Cardiac fibroblast (primary cell): Measurements from ENCODE around the gene WIZ.

Experiments used
- DNase-seq, 2 donors: peaks; one replicate each; pipeline versions ENCODE4 v3.0.0 to v3.0.0-alpha.2; 2010; ENCODE audit warnings: low read depth in 2 of 2
- H3K4me3 ChIP-seq, 2 donors: replicated peaks in 1 of 2; 1 replicate in 1 of 2; 2 replicates in 1 of 2; pipeline ENCODE4 v1.5.1; 2011; ENCODE audit warnings: low read depth in 2 of 2, low read length in 2 of 2, mild to moderate bottlenecking in 2 of 2, moderate library complexity in 1 of 2
- TF ChIP-seq, protein P1 (sequence below): IDR thresholded peaks from one replicate; pipeline ENCODE4 v1.5.1; 2011; ENCODE audit warnings: low read depth, mild to moderate bottlenecking, low read length, inconsistent platforms

WIZ gene

DNA sequence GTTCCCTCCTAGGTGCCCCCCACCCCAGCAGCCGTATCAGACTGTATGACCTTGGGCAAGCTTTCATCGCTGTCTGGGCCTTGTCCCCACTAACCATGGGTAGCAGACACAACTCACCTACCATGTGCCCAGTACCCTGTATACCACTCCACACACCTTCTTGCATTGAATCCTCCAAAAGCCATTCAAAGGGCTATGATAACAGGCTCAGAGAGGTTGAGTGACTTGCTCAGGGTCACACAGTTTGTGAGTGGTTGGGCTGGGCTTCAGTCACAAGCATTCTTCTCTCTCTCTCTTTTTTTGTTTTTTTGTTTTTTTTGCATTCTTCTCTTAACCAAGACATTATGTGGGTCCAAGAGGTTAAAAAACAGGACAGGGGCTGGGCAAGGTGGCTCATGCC lies 11.9 kb upstream of the WIZ start:
- TF ChIP-seq, protein P1, sequence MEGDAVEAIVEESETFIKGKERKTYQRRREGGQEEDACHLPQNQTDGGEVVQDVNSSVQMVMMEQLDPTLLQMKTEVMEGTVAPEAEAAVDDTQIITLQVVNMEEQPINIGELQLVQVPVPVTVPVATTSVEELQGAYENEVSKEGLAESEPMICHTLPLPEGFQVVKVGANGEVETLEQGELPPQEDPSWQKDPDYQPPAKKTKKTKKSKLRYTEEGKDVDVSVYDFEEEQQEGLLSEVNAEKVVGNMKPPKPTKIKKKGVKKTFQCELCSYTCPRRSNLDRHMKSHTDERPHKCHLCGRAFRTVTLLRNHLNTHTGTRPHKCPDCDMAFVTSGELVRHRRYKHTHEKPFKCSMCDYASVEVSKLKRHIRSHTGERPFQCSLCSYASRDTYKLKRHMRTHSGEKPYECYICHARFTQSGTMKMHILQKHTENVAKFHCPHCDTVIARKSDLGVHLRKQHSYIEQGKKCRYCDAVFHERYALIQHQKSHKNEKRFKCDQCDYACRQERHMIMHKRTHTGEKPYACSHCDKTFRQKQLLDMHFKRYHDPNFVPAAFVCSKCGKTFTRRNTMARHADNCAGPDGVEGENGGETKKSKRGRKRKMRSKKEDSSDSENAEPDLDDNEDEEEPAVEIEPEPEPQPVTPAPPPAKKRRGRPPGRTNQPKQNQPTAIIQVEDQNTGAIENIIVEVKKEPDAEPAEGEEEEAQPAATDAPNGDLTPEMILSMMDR, result no peak
- no peak for DNase-seq
- no peak overlapping the region for H3K4me3 ChIP-seq

DNA sequence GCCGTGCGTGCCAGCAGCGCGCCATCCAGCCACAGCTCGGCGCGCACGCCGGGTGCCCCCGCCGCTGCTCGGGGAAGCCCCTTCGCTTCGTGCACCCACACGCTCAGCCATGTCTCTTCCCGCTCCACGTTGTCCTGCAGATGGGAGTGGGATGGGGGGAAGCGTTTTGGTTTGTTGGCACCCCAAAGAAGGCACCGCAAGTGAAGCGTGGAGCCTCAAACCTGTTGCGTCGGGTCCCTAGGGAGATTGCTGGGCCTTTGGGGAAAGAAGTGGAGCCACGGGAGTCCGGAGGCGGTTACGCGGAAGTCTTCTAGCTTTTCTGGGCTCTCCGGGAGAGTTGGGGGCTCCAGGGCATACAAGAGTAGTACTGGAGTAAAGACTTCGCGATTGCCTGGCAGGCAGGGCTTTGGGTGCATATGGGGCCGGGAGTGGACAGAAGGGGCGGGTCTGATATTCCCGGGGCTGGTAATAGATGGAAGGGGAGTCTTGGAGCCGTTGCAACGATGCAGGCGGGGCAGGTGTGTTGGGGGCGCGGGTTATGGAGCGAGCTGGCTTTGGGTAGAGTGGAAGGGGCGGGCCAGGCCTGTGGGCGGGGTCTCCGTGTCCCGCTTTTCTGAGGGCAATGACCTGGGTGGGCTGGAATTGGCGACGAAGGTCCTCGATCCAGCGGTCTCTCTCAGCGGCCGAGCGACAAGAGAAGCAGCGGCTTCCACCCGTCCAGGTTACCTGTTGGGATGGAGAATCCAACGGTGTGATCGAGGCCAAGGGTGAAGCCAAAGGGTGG lies 8.1 kb upstream of the WIZ start:
- H3K4me3 ChIP-seq, result no peak overlapping the region
- peak in 1 of 2 donors; percentile 17 for DNase-seq
- TF ChIP-seq, protein P1, result no peak

DNA sequence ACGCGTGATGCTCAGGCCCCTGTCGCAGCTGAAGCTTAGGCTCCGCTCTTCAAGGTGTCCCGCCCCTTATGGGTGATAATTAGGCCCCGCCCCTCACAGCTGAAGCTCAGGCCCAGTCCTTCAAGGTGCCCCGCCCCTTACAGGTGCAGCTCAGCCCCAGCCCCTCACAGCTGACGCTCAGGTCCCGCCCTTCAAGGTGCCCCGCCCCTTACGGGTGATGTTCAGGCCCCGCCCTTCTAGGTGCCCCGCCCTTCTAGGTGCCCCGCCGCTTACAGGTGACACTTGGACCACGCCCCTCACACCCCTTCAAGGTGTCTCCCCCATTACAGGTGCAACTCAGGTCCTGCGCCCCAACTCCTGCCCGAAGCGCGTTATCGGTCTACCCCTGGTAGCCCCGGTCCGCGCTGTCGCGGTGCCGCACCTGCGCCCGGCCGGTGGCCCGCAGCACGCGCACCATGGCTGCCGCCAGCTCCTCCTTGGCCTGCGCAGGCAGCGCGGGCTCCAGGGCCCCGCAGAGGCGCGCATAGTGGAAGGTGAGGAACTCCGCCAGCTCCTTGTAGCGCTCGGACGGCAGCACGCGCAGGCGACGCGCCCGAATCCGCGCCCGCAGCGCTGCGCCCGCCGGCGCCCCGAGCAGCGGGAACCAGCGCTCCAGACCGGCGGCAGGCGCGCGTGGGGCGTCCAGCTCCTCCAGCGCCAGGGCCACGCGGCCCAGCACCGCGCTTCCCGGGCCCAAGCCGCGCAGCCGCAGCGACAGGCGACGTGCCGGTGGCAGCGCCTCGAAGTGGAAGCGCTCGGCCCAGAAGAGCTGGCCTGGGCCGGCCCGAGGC lies 7.3 kb upstream of the WIZ start:
- no peak overlapping the region for H3K4me3 ChIP-seq
- no peak for DNase-seq
- TF ChIP-seq, protein P1, result no peak

- no peak overlapping the region for H3K4me3 ChIP-seq
- no peak for DNase-seq
- TF ChIP-seq, protein P1, result no peak
These were observed 6.7 kb upstream of the WIZ start for GRCh38 chr19:15456441-15456840.

- TF ChIP-seq, protein P1, result no peak
- no peak overlapping the region for H3K4me3 ChIP-seq
- DNase-seq, result no peak
These were observed 6.2 kb upstream of the WIZ start for GRCh38 chr19:15455996-15456395.

DNA sequence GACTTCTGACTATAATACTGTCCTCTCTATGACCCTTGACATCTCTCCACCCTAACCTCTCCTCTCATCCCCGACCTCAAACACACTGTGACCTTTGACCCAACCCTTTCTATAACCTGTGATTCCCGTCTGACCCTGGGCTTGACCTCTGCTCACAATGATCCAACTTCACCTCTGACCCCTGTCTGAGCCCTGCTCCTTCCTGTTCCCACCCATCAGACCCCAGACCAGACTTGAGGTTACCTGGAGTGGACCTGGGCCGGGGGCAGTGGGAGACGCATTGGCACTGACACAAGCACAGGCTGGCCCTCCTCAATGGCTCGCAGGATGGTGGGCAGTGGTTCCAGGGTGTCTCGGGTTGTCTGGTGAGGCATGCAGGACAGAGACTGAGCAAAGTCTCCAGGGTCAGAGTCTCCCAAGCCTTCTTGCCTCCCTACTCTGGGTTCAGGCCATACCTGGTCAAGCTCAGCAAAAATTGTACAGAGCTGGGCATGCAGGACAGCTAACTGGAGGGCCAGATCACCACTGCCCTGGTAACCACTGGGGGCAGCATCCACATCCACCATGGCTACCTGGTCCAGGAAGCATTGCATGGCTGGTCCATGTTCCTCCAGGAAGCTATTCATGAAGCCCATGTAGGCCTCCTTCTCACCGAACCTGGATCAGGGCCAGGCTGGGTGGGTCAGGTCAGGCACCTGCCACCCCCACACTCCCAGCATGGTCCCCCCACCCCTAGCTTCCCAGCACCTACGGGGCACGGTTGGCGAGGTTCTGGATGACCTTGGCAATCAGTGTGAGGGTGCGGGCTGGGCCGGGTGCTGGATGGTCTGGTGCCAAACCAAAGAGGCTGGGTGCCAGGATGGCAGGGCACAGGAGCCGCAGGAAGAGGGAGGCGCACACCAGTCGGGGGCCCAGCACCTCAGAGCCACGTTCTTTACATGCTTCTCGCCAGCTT lies 4.4 kb upstream of the WIZ start:
- no peak overlapping the region for H3K4me3 ChIP-seq
- TF ChIP-seq, protein P1, result peak; percentile 37
- no peak for DNase-seq
